Parathyroid adenoma (tissue), 2 donors: ENCODE measurements around the gene MYBPC3.
"Not testable (repeated sequence)": the region's sequence is repeated elsewhere in the genome, so short reads cannot be mapped to it uniquely, and the experiment has no call there.

ENCODE experiments used
- H2AFZ ChIP-seq: fragments of 300-600 bp; sonication (generic); one replicate; pipeline ENCODE4 v1.7.0; 2017; ENCODE audit warnings: antibody characterized with exemption, mild to moderate bottlenecking
- H3K27ac ChIP-seq: fragments of 300-600 bp; sonication (generic); one replicate; pipeline ENCODE4 v1.7.0; 2017
- H3K27me3 ChIP-seq: fragments of 300-600 bp; sonication (generic); one replicate; pipeline ENCODE4 v1.7.0; 2017; ENCODE audit warnings: low read length; ENCODE audit not compliant: control insufficient read depth, insufficient read depth
- H3K36me3 ChIP-seq: fragments of 300-600 bp; sonication (generic); one replicate; pipeline ENCODE4 v1.7.0; 2017; ENCODE audit warnings: low read length; ENCODE audit not compliant: control insufficient read depth, insufficient read depth
- H3K4me1 ChIP-seq: fragments of 300-600 bp; sonication (generic); one replicate; pipeline ENCODE4 v1.7.0; 2017; ENCODE audit warnings: control low read depth
- H3K4me2 ChIP-seq: fragments of 300-600 bp; sonication (generic); one replicate; pipeline ENCODE4 v1.7.0; 2017; ENCODE audit warnings: low read length
- H3K4me3 ChIP-seq: fragments of 300-600 bp; sonication (generic); one replicate; pipeline ENCODE4 v1.7.0; 2017; ENCODE audit warnings: low read depth, low read length
- H3K79me2 ChIP-seq: fragments of 300-600 bp; sonication (generic); one replicate; pipeline ENCODE4 v1.7.0; 2017; ENCODE audit warnings: control low read depth
- H3K9ac ChIP-seq: fragments of 300-600 bp; sonication (generic); one replicate; pipeline ENCODE4 v1.7.0; 2017; ENCODE audit warnings: mild to moderate bottlenecking
- H3K9me3 ChIP-seq: fragments of 300-600 bp; sonication (generic); one replicate; pipeline ENCODE4 v1.7.0; 2017; ENCODE audit warnings: low read length; ENCODE audit not compliant: control insufficient read depth
- CTCF ChIP-seq: fragments of 300-600 bp; sonication (generic); IDR thresholded peaks from one replicate; pipeline ENCODE4 v1.7.0; 2017; ENCODE audit warnings: antibody characterized with exemption, mild to moderate bottlenecking
- donor health status: primary hyperparathyroidism.

Gene MYBPC3

GRCh38 chr11:47337229-47337924, 15.1 kb downstream of the MYBPC3 start:
- Histone ChIP-seq H3K4me1 (no peaks in the 10 kb centered on the region), H3K27me3 (no peaks in the 10 kb centered on the region), H3K79me2 (no peaks in the 10 kb centered on the region), H3K9me3 (no peaks in the 10 kb centered on the region), H2AFZ (no peak overlapping the region), H3K27ac (no peak overlapping the region), H3K36me3 (no peaks in the 10 kb centered on the region), H3K9ac (no peak overlapping the region), H3K4me2 (no peak overlapping the region), H3K4me3 (no peak overlapping the region)
- TF ChIP-seq CTCF, result no peak

GRCh38 chr11:47336595-47336994, 15.9 kb downstream of the MYBPC3 start:
- no peaks in the 10 kb centered on the region for H3K79me2 ChIP-seq
- no peak overlapping the region for H2AFZ ChIP-seq
- H3K4me1 ChIP-seq, result no peaks in the 10 kb centered on the region
- H3K9me3 ChIP-seq, result no peaks in the 10 kb centered on the region
- H3K9ac ChIP-seq, result no peak overlapping the region
- no peak overlapping the region for H3K27ac ChIP-seq
- H3K4me3 ChIP-seq, result no peak overlapping the region
- H3K27me3 ChIP-seq, result no peaks in the 10 kb centered on the region
- TF ChIP-seq CTCF, result no peak
- no peaks in the 10 kb centered on the region for H3K36me3 ChIP-seq
- no peak overlapping the region for H3K4me2 ChIP-seq

DNA sequence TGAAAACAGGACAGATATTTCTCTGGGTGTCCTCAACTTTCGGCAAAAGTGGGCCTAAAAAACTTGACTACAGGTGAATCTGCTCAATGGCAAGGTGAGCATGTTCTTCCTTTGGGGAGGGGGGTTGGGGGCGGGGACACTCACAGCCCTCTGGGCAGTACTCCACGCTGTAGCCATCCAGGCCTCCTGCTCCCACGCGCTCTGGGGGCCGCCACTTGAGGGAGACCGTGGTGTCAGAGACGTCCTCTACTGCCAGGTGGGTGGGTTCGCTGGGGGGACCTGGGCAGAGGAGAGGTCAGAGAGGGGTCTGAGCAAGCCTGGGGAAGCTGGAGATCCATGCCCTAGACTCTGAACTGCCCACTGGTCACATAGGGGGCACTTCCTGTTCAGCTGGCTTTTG, 16.8 kb downstream of the MYBPC3 start:
- Histone ChIP-seq H3K27ac (no peak overlapping the region), H3K4me3 (no peak overlapping the region), H2AFZ (no peak overlapping the region), H3K79me2 (no peaks in the 10 kb centered on the region), H3K4me2 (no peak overlapping the region), H3K9me3 (no peaks in the 10 kb centered on the region), H3K36me3 (no peaks in the 10 kb centered on the region), H3K27me3 (no peaks in the 10 kb centered on the region), H3K4me1 (no peaks in the 10 kb centered on the region), H3K9ac (no peak overlapping the region)
- TF ChIP-seq CTCF, result no peak

DNA sequence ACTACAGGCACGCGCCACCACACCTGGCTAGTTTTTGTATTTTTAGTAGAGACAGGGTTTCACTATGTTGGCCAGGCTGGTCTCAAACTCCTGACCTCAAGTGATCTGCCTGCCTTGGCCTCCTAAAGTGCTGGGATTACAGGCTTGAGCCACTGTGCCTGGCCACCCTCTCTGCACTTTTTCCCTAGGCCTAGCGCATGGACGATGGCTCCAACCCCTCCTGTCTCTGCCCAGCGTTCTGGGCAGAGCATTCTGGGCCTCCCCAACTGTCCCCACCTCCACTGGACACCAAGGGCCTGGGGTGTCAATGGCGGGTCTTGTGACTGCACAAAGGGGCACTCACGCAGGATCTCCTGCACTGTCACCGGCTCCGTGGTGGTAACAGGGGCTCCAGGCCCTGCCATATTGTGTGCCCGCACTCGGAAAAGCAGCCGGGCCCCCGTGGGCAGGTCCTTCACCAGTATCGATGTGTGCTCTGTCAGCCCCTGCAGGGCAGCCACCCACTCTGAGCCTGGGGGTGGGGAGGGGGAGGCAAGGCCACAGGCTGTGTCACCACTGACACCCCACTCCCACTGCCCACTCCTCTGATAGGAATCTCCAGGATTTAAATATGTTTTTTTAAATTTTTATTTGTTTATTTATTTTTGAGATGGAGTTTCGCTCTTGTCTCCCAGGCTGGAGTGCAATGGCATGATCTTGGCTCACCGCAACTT, 17.6 kb downstream of the MYBPC3 start:
- not testable (repeated sequence) for H3K79me2 ChIP-seq, H3K9me3 ChIP-seq, H3K36me3 ChIP-seq, H2AFZ ChIP-seq, H3K4me1 ChIP-seq, H3K27ac ChIP-seq, H3K27me3 ChIP-seq, H3K9ac ChIP-seq, H3K4me2 ChIP-seq, H3K4me3 ChIP-seq

GRCh38 chr11:47333886-47334443, 18.5 kb downstream of the MYBPC3 start:
- no peaks in the 10 kb centered on the region for H3K9me3 ChIP-seq
- peaks cover 15% of the 10 kb centered on the region for H3K4me1 ChIP-seq
- H3K79me2 ChIP-seq, result no peaks in the 10 kb centered on the region
- TF ChIP-seq CTCF, result no peak
- H3K4me3 ChIP-seq, result no peak overlapping the region
- H3K36me3 ChIP-seq, result no peaks in the 10 kb centered on the region
- H3K27ac ChIP-seq, result no peak overlapping the region
- no peak overlapping the region for H3K9ac ChIP-seq
- no peak overlapping the region for H3K4me2 ChIP-seq
- no peak overlapping the region for H2AFZ ChIP-seq
- no peaks in the 10 kb centered on the region for H3K27me3 ChIP-seq
